ENCODE measurements around the gene DEGS2.

DEGS2 gene

GRCh38 chr14:100114109-100114765 is 45.2 kb downstream of the DEGS2 start:
- no peak for DNase-seq

GRCh38 chr14:100111931-100112704 is 47.3 kb downstream of the DEGS2 start:
- DNase-seq = no peak

- DNase-seq = no peak
These were observed 48.6 kb downstream of the DEGS2 start for GRCh38 chr14:100110816-100111215.

- DNase-seq = no peak
These were observed 49.9 kb downstream of the DEGS2 start for GRCh38 chr14:100109594-100109955.

GRCh38 chr14:100108840-100109593 is 50.4 kb downstream of the DEGS2 start:
- no peak for DNase-seq

GRCh38 chr14:100108042-100108825 is 51.2 kb downstream of the DEGS2 start:
- peak; percentile 72 for DNase-seq

- no peak for DNase-seq
These were observed 52.2 kb downstream of the DEGS2 start for GRCh38 chr14:100107236-100107635.

- no peak for DNase-seq
These were observed 53.0 kb downstream of the DEGS2 start for GRCh38 chr14:100106250-100107112.

GRCh38 chr14:100105357-100106169 is 53.9 kb downstream of the DEGS2 start:
- no peak for DNase-seq

GRCh38 chr14:100104523-100105300 is 54.7 kb downstream of the DEGS2 start:
- no peak for DNase-seq

- DNase-seq = no peak
These were observed 55.5 kb downstream of the DEGS2 start for GRCh38 chr14:100104006-100104352.

GRCh38 chr14:100103250-100104005 is 56.0 kb downstream of the DEGS2 start:
- DNase-seq = no peak

GRCh38 chr14:100102156-100102785 is 57.2 kb downstream of the DEGS2 start:
- no peak for DNase-seq

GRCh38 chr14:100100032-100100703 is 59.3 kb downstream of the DEGS2 start:
- DNase-seq = no peak

- DNase-seq = no peak
These were observed 61.3 kb downstream of the DEGS2 start for GRCh38 chr14:100098171-100098570.

GRCh38 chr14:100096656-100097055 is 62.8 kb downstream of the DEGS2 start:
- no peak for DNase-seq

Measured in right kidney (tissue), 1 donor.